ENCODE results near the gene TSPEAR. TPM values are rescaled to one million over a fixed set of nuclear protein-coding genes. Genes with fewer than 3 reads are reported as not detected.
A peak's percentile ranks its signal among the peaks of the same experiment; 100 is the strongest.

The TSPEAR gene
- total RNA-seq, 1 experiment from 2014 or later = 2.1 TPM

DNA sequence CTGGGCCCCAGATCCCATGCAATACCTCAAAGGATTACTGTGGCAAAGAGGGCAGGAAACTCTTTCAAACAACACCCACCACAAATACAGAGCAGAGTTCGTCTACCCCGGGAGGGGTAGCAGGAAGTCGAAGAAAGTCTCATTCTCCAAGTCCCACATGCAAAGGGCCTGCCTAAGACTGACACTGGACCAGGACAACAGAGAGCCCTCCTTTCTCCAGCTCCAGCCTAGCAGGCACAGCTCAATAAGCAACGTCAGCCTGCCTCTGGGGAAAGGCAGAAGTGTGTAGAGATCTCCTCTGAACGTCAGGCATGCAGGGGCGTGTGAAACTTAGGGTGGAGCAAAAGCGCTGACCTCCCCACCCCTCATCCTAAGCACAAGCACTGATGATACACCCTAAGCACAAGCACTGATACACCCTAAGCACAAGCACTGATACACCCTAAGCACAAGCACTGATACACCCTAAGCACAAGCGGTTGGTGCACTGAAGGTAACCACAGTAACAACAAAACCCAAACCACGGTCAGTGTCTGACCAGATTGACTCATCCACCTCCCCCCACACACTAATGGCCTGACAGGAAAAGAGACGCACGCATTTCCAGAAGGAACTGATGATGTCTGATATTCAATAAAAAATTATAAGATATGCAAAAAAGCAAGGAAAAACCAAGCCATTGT is 52.3 kb downstream of the TSPEAR start:
- Mint-ChIP-seq H3K4me3 (no peak overlapping the region), H3K36me3 (peaks cover 20% of the 10 kb centered on the region), H3K27me3 (ENCODE audit: low read depth) (peaks cover 4% of the 10 kb centered on the region; the same call in 1 of the 2 replicates), H3K27ac (peak overlapping the region; percentile 69), H3K9me3 (peaks cover 18% of the 10 kb centered on the region), H3K4me1 (peaks cover 39% of the 10 kb centered on the region)
- TF ChIP-seq, protein P1, sequence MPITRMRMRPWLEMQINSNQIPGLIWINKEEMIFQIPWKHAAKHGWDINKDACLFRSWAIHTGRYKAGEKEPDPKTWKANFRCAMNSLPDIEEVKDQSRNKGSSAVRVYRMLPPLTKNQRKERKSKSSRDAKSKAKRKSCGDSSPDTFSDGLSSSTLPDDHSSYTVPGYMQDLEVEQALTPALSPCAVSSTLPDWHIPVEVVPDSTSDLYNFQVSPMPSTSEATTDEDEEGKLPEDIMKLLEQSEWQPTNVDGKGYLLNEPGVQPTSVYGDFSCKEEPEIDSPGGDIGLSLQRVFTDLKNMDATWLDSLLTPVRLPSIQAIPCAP (CRISPR knock-in tag; IDR thresholded peaks at IDR 0.05) = no peak
- no peak for TF ChIP-seq CBFB (CRISPR knock-in tag; IDR thresholded peaks at IDR 0.05; ENCODE audit: low read depth)
- ATAC-seq (peak; percentile 45; the same call in 1 of the 2 replicates), DNase-seq (ENCODE audit: low spot score) (no peak)
- POLR2A ChIA-PET = no interaction called here
- CTCF ChIA-PET = no interaction called here

DNA sequence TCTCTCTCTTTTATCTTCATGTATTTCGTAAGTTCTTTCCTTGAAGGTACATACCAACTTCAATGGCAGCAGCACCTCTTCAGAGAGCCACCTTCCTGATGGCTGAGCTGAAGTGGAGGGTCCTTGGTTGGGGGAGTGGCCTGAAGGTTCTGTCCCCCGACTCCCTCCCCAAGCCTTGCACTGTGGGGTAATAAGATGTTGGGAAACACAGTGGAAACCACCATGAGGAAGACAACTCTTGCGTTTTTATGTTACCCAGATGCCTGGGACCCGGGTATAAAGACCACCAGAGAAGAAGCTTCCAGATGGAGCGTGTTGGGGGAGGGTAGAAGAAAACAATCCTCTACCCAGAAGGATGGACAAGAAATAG is 52.8 kb downstream of the TSPEAR start:
- ChIA-PET POLR2A (no interaction called here), CTCF (no interaction called here)
- peaks cover 20% of the 10 kb centered on the region for H3K36me3 Mint-ChIP-seq
- H3K27ac Mint-ChIP-seq = peak overlapping the region; percentile 69
- peaks cover 18% of the 10 kb centered on the region for H3K9me3 Mint-ChIP-seq
- ATAC-seq (no peak), DNase-seq (ENCODE audit: low spot score) (no peak)
- peaks cover 39% of the 10 kb centered on the region for H3K4me1 Mint-ChIP-seq
- H3K4me3 Mint-ChIP-seq = no peak overlapping the region
- TF ChIP-seq, protein P2, sequence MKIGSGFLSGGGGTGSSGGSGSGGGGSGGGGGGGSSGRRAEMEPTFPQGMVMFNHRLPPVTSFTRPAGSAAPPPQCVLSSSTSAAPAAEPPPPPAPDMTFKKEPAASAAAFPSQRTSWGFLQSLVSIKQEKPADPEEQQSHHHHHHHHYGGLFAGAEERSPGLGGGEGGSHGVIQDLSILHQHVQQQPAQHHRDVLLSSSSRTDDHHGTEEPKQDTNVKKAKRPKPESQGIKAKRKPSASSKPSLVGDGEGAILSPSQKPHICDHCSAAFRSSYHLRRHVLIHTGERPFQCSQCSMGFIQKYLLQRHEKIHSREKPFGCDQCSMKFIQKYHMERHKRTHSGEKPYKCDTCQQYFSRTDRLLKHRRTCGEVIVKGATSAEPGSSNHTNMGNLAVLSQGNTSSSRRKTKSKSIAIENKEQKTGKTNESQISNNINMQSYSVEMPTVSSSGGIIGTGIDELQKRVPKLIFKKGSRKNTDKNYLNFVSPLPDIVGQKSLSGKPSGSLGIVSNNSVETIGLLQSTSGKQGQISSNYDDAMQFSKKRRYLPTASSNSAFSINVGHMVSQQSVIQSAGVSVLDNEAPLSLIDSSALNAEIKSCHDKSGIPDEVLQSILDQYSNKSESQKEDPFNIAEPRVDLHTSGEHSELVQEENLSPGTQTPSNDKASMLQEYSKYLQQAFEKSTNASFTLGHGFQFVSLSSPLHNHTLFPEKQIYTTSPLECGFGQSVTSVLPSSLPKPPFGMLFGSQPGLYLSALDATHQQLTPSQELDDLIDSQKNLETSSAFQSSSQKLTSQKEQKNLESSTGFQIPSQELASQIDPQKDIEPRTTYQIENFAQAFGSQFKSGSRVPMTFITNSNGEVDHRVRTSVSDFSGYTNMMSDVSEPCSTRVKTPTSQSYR (CRISPR knock-in tag; IDR thresholded peaks at IDR 0.05) = no peak
- TF ChIP-seq, protein P3, sequence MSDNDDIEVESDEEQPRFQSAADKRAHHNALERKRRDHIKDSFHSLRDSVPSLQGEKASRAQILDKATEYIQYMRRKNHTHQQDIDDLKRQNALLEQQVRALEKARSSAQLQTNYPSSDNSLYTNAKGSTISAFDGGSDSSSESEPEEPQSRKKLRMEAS (CRISPR knock-in tag; IDR thresholded peaks at IDR 0.05) = no peak
- TF ChIP-seq, protein P4, sequence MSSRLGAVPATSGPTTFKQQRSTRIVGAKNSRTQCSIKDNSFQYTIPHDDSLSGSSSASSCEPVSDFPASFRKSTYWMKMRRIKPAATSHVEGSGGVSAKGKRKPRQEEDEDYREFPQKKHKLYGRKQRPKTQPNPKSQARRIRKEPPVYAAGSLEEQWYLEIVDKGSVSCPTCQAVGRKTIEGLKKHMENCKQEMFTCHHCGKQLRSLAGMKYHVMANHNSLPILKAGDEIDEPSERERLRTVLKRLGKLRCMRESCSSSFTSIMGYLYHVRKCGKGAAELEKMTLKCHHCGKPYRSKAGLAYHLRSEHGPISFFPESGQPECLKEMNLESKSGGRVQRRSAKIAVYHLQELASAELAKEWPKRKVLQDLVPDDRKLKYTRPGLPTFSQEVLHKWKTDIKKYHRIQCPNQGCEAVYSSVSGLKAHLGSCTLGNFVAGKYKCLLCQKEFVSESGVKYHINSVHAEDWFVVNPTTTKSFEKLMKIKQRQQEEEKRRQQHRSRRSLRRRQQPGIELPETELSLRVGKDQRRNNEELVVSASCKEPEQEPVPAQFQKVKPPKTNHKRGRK (CRISPR knock-in tag; IDR thresholded peaks at IDR 0.05; ENCODE audit: borderline replicate concordance) = no peak
- no peak for TF ChIP-seq FOXK1 (CRISPR knock-in tag; IDR thresholded peaks at IDR 0.05)
- no peak for TF ChIP-seq ZNF423 (CRISPR knock-in tag; IDR thresholded peaks at IDR 0.05)
- TF ChIP-seq, protein P5, sequence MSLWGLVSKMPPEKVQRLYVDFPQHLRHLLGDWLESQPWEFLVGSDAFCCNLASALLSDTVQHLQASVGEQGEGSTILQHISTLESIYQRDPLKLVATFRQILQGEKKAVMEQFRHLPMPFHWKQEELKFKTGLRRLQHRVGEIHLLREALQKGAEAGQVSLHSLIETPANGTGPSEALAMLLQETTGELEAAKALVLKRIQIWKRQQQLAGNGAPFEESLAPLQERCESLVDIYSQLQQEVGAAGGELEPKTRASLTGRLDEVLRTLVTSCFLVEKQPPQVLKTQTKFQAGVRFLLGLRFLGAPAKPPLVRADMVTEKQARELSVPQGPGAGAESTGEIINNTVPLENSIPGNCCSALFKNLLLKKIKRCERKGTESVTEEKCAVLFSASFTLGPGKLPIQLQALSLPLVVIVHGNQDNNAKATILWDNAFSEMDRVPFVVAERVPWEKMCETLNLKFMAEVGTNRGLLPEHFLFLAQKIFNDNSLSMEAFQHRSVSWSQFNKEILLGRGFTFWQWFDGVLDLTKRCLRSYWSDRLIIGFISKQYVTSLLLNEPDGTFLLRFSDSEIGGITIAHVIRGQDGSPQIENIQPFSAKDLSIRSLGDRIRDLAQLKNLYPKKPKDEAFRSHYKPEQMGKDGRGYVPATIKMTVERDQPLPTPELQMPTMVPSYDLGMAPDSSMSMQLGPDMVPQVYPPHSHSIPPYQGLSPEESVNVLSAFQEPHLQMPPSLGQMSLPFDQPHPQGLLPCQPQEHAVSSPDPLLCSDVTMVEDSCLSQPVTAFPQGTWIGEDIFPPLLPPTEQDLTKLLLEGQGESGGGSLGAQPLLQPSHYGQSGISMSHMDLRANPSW (CRISPR knock-in tag; conservative IDR thresholded peaks at IDR 0.05; ENCODE audit: low read depth) = no peak
- no peak for TF ChIP-seq HMGA2 (CRISPR knock-in tag; IDR thresholded peaks at IDR 0.05)
- TF ChIP-seq ELF4 (CRISPR knock-in tag; IDR thresholded peaks at IDR 0.05; ENCODE audit: low read depth) = no peak
- TF ChIP-seq ZNF263 (CRISPR knock-in tag; IDR thresholded peaks at IDR 0.05; ENCODE audit: low read depth) = no peak
- no peak for TF ChIP-seq MYBL2 (CRISPR knock-in tag; IDR thresholded peaks at IDR 0.05)
- no peak for TF ChIP-seq CREM (CRISPR knock-in tag; IDR thresholded peaks at IDR 0.05)
- H3K27me3 Mint-ChIP-seq (ENCODE audit: low read depth) = peaks cover 4% of the 10 kb centered on the region; the same call in 1 of the 2 replicates
